HCEC 1CT (cell line): ENCODE measurements around the gene BAD.
A peak's percentile ranks its signal among the peaks of the same experiment; 100 is the strongest.
"Not testable (repeated sequence)": the region's sequence is repeated elsewhere in the genome, so short reads cannot be mapped to it uniquely, and the experiment has no call there.

Experiments used
- DNase-seq: peaks from one replicate; pipeline ENCODE4 v3.0.0-alpha.2; 2017

The BAD gene

DNA sequence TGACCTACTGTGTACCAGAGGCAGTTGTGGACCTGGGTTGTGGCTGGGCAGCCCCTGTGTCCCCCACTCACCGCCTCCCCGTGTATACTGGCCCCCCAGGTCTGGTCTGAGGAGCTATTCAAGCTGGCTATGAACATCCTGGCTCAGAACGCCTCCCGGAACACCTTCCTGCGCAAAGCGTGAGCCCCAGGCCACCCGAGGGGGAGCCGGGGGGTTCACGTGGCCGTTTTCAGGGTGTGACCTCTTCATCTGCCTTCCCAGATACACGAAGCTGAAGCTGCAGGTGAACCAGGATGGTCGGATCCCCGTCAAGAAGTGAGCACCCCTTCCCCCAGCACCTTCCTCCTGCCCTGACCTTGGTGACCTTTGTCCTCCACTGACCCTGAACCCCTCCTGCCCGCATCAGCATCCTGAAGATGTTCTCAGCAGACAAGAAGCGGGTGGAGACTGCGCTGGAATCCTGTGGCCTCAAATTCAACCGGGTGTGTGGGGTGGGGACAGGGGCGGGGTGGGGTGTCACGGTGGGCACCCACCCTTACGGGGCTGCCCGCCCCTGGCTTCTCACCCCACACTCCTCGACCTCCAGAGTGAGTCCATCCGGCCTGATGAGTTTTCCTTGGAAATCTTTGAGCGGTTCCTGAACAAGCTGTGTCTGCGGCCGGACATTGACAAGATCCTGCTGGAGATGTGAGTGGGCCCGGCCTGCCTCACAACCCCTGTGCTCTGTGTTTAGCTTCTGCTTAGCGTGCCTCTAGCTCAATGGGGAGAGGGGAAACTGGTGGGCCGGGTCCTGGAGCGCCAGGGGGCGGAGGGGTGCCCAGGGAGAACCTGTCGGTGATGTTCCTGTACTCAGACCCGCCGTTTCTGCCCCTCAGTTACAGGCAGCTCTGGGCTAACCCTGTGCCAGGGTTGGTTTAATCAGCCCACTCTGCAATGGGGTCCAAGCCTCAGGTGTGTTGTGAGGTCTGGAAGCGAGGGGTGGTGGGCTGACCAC, 29.0 kb downstream of the BAD start:
- DNase-seq, result no peak

DNA sequence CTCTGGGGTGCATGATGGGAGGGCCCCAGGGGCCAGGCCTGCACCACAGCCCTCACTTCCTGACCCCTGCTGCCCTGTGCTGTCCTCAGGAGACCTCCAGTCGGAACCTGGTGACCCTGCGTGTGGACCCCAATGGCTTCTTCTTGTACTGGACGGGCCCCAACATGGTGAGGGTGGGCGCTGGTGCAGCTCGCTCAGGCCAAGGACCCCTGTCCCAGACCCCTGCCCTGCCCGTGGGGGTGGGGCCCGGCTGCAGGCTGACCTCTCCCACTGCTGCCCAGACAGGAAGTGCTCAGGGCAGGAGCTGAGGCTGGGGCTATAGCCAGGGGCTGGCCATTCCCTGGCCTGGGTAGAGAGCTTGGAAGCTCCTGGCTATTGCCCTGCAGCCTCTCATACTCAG, 30.1 kb downstream of the BAD start:
- no peak for DNase-seq

DNA sequence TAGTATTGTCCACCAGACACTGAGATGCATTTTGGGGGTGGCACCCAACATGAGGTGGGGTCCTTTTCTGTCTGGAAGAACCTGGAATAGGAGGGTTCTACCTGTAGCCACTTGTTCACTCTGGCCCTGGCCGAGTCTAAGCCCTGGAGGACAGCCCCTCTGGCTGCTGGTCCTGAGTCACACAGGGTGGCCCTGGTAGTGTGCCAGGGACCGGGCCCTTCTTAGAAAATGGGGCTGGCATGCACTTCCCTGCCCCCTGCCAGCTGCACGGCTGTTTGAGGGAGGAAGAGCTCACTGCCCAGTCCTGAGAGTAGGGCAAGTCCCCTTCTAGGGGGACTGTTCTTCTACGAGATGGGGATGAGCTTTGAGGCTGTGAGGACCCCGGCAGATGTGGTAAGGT, 31.0 kb downstream of the BAD start:
- DNase-seq, result no peak

DNA sequence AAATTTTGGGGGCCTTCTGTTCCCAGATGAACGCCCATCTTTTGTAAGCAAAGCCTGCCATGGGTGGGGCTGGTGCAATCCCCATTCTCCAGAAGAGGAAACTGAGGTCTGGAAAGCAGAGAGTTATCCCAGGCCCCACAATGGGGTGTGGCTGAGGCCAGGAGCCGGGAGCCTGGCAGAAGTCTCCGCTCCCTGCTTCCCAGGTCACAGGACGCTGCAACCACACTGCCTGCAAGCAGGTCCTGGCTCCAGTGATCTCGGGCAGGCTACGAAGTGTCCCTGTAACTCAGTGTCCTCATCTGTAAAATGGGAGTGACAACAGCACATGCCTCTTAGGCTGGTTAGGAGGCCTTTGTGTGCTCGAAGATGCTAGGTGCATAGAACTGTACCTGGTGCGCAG, 31.4 kb downstream of the BAD start:
- DNase-seq, result no peak

DNA sequence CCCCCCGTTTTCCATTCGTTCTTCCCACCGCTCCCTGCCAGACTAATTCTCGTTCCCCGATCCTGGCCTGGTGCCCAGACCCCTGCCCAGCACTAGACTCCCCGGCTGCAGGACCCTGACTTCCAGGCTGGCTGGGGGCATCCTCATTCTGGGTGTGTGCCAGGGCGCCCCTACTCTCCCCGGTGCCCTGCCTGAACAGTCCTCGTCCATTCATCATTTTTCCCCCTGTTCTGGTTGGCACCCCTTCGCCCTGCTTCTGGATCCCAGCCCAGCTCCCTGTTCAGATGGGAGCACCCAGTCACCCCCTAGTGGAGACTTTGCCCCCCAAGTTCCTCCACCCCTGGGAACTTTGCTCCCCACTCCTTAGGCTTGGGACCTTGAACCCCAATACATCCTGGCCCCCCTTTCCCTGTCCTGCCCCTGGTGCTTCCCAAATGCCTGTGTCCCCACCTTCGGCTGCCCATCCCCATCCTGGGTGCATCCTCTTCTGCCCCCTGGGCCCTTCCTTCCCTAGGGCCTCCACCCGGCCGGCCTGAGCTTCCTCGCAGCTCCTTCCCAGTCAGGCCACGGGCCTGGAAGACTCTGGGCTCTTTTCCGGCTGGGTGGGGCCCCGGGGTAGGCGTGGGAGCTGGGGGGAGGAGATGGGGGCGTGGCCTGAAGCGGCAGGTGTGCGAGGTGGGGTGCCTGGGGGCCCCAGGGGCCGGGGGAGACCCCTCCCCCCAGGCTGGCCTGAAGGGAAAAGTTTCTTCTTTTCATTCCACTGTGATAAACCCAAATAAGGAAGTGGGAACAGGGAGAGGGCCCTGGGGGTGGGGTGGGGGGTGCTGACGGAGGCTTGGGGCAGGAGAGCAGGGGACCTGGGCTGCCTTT, 32.2 kb downstream of the BAD start:
- DNase-seq, result peak; percentile 59

DNA sequence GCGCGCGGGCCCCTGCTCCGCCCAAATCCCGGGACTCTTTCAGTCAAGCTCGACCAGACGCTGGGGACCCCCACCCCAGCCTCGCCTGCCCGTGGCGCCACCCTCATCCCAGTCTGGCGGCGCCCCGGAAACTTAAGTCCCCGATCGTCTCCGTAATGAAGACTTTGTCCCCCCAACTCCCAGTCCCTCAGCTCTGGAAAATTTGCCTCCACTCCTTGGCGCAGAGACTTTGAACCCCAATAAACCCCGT, 32.8 kb downstream of the BAD start:
- DNase-seq, result no peak

DNA sequence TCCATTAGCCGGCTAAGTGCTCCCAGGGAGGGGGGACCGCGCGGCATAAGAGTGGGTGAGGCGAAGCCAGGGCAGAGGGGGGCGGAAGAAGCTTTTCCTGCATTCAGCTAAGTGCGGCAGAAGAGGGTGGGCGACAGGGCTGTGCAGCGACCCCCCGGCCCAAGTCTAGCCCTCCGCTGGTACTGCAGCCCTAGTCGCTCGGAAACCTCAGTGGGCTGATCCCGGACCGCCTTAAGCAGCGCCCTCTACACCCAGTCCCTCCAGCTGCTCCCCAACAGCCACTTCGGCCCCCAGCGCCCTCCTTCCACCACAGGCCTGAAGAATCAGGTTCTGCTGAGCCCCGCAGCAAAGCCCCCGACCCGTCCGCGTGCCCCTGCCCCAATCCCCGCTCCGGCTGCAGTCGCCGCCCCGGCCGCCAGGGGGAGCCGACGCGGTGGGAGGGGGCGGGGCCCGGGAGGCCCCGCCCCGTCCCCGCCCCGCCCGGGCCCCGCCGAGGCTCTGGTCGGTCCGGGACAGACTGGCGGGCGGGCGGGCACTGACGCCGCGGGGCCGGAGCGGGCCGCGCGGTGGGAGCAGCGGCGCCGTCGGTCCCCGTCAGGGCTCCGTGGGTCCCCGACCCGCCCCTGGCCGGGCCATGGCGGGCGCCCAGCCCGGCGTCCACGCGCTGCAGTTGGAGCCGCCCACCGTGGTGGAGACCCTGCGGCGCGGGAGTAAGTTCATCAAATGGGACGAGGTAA, 33.3 kb downstream of the BAD start, which contains the start of gene PLCB3:
Gene PLCB3 (plus strand): TSS at position 515 of the 737 bp plus-strand sequence. CDS start 120 bp downstream, at position 635.
- peak; percentile 35 for DNase-seq

DNA sequence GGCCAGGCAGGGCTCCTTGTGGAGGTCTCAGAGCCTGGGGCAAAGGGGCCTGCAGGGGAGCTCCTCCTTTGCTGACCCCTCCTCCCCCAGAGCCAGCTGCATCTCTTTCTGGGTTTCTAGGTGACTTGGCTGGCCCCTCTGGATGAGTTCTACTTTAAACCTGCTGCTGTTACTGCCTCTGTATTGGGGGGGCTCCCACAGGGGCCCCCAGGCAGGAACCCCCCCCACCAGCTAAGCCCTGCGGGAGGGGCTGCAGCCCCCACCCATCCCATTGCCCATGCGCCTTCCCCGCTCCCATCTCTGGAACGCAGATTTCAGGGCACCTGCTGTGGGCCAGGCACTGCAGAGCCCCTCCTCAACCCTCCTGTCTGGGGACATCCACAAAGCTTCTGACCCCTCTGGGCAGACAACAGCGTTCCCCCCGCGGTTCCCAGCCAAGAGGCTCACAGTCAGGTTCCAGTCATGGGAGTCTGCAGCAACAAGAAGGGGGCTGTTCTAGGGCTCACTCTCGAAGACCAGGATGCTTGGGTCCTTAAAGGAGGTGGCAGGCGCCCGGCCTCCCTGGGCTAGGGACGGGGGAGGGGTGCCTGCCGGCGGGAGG, 34.0 kb downstream of the BAD start:
- DNase-seq, result no peak

DNA sequence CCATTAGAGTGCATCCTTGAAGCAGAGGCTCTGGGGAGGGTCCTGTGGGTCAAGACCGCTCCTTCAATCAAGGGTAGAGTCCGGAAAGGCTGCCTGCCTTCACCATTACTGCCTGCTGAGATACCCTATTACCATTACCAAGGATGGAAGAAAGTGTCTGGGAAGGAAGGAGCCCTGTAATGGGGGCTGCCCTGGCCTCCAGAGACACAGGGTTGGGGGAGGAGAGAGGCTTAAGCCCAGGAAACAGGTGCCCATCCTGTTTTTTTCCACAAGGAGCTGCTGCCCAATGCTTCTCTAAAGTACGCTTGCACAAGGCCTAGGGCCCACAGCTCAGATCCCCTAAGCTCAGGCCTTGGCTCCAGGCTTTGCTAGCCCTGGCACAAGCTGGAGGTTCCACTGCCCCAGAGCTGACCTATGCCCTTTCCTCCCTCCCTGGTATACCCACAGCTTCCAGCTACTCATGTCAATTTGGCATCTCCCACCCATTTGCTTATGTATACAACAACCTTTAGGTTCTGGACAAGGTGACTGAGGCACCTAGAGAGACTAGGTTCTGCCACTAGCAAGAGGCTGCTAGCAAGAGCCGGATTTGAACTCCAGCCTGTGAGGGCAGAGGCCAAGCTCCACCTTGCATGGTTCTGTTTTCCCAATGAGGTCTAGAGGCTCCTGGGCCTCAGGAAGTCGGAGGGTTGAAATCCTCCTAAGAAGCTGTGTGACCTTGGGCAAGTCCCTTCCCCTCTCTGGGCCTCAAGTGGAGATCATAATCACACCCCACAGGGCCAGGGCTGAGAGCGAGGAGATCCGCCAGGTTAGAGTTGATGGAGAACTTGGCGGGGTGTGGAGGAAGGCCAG, 34.7 kb downstream of the BAD start:
- no peak for DNase-seq

DNA sequence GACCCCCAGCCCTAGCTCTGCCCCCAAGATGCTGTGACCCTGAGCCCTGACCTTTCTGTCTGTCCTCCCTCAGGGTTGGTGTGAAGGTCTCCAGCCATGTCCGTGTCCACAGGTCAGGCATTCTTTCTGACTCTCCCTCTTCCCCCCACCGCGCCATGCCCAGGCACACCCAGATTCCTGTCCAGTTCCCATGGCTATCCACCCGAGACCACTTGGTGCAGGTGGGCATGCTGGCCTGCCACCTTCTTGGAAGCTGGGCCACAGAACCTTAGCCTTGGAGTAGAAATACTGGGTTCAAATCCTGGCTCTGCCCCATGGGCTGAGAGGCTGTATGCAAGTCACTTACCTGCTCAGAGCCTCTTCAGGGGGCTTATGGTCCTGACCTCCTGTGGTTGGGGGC, 35.4 kb downstream of the BAD start:
- no peak for DNase-seq

DNA sequence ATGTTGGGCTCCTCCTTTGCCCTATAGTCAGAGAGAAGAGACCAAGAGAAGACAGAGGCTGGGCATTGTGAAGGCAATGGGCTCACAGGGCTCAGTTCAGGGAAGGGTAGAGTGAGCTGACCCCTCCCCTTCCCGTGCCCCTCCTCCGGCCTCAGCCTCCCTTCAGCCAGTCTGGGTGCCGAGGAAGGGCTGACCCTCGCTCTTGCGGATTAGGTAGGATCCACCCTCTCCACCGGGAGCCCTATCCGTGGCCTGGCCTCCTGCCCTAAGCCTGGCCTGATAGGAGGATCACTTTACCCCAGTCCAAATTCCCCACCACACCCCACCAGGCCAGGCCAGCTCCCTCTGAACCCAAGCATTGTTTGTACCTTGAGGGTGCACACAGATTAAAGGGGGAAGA, 35.9 kb downstream of the BAD start:
- DNase-seq, result no peak

DNA sequence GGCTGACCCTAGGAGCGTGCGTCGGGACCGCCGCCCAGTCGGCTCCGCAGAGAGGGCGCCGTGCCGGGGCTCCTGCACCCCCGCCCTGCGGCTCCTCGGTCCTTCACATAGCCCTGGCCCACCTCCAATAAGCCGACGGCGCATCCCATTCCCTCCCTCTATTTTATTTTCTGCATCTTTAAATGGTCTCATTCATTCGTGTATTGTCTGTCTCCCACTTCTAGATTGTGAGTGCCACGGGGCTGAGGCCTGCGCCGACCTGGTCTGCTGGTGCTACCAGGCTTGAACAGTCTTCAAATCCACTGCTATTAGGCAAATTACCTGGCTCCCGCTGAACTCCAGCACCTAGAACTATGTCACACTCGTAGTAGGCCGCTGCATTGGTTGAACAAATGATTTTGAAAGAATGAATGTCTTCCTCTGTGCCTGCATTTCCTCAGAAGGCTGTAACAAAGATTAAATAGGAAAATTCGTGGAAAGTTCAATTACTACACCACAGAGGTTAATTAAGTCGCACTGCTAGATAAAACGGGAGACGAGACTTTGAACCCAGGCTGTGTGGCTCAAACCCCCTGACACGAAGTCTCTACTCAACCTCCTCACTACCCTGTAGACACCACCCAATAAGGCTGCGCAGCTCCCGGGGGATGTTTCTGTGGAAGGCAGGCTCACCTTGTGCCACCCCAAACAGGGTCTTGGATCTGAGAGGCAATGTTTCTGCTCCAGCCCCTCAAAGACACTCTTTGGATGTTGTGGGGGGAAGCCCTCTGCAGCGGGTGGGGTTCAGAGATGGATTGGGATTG, 36.5 kb downstream of the BAD start:
- DNase-seq, result no peak

DNA sequence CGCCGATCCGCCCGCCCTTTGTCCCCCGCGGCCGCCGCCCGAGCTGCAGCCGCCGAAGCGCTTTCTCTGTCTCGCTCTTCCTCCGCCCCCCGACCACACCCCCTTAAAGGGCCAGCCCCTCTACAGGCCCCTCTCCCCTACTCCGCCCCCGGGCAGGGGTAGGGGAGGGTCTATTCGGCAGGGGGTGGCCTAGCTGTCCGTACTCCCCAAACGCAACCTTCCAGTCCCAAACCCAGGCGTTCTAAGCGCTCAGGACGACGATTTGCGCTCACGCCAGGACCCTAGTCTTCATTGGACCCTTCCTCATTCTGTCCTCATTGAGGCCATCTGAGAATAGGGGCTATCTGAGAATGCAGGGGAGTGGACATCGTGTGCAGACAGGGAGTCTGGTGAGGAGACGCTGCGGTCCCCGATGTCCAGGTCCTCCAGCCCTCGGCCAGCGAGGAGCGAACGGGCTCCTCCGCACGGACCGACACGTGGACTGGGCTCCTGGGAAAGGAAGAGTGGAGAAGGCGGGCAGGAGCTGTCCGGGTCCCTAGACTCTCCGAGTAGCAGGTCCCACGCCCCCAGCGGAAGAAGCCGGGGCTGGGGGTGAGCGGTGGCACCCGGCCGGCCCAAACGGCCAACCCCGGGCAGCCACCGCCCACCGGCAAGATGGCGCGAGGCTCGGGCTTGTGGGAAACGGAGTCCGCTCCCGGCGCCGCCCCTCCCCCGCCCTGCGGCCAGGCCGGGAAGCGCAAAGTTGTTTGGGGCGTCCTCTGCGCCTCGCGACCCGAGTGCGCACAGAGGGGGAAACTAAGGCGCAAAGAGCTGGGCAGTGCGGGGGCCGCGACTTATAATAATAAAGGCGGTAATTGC, 37.4 kb downstream of the BAD start, which contains the start of gene PPP1R14B:
Gene PPP1R14B (minus strand): TSS at position 73 of the 858 bp plus-strand sequence. CDS start 270 bp downstream, outside the sequence.
- DNase-seq, result peak; percentile 88

DNA sequence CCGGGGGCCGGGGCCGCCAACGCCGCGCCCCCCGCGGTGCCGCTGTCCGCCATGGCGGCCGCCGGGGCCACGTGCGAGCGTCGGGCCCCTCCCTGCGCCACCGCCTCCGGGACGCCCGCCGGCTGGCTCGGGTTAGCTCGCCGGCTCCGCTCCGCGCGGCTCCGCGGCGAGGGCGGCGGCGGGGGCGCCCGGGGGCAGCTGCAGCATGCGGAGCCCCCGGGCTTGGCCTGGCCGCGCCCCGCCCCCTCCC, 37.9 kb downstream of the BAD start:
- DNase-seq, result not testable (repeated sequence)

DNA sequence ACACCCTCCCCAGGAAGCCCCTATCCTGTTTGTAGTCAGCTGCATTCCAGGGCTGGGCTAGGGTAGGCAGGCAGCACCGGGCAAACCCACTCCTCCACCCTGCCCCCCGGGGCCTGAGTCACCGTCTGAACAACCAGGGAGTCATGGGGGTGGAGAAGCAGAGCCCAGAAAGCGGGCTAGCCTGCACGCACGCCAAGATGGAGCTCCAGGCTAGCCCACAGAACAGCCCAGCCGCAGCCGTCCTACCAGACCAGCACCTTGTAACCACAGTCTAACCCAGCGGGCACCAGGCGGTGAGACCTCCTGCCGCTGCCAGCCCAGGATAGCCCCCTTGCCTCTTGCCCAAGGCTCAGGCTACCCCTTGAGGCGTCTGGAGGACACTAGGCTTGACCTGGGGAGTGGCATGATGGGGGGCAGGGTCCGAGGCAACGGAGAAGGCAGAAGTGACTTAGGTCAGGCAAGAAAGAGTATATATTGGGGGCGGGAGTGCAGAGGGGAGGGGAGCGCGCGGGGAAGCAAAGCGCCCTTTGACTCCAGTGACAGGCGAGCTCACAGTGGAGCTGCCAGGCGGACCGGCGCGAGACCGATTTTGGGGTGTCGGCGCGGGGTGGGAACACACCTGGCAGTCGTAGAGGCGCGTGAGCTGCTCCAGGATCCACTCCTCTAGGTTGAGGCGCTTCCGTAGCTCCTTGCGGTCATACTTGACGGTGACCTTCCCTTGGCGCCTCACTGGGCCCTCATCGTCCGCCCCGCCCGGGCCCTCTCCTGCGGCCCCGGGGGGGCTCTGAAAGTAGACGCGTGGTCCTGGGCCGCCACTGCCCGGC, 38.5 kb downstream of the BAD start:
- DNase-seq, result peak; percentile 90

DNA sequence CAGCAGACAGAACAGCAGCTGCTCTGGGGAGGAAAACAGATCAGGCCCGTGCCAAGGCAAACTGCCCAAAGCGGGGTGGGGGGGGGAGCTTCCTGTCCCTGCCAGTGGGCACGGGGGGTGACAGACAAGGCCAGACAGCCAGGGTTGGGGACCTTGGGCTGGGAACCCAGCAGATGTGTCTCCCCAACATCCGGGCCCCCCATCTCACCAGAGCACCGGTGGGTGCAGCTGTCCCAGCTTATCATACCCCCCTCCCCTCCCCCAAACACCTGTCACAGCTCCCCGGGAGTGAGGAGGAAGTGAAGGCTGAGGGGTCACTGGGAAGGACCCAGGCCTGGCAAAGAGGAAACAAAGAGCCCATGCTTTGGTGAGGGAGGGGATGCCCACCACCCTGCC, 39.1 kb downstream of the BAD start:
- no peak for DNase-seq

DNA sequence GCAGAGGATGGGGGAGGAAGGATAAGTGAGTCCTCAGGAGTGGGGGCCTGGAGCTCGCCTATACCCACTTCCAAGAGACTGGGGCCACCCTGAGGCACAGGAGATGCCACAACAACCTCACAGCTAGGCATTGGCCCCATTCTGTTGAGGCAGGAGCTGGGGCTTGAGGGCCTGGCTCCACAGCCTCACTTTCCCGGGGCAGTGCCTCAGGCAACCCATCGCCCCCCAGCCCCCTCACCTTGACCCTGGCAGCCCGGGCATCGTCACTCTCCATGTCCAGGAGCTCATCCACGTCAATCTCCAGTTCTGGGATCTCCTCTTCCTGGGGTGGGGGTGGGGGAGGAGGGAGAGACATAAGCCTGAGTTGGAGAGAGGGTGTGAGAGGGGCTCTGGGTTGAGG, 39.5 kb downstream of the BAD start:
- no peak for DNase-seq

DNA sequence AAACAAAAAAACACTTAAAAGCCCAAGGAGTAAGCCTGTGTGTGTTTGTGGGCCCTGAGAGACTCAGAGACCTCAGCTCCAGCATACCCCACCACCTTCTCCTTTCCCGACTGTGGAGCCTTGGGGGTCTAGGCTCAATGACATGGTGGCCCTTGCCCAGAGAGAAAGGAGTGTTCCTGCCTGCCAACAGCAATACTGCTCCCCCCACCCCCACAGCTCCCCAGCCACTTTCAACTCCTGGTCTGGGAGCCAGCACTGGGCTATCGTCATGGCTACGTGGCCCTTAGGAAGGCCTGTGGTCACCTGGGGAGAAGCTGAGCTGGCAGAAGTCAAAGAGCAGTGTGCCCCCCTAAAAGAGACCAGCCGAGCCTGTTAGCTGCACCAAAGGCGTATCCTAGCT, 40.4 kb downstream of the BAD start:
- DNase-seq, result no peak

DNA sequence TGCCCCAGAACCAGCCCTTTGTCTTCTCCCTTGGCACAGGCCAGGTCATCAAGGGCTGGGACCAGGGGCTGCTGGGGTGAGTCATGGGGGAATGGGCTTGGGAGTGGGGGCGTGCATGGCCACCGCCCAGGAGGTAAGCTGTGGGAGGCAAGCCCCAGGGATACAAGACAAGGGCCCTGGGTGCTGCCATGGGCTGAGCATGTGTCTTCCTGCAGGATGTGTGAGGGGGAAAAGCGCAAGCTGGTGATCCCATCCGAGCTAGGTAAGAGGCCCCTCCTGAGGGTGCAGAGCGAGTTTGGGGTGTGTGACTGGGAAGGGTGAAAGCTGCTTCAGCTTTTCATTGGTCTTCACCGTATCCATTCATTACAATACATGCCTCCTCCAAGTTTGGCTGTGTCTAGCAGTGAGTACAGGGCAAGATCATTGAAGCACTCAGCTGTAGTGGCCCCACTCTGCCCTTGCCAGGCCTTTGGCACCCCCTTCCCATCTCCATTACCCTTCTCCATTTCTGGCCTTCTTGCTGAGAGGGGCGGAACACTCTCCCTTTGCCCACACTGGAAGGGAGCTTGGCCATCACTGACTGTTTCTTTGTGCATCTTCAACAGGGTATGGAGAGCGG, 41.1 kb downstream of the BAD start:
- no peak for DNase-seq
